ENCODE measurements around the gene PPP1R36.
"Not testable (repeated sequence)": the region's sequence is repeated elsewhere in the genome, so short reads cannot be mapped to it uniquely, and the experiment has no call there.

PPP1R36 gene

DNA sequence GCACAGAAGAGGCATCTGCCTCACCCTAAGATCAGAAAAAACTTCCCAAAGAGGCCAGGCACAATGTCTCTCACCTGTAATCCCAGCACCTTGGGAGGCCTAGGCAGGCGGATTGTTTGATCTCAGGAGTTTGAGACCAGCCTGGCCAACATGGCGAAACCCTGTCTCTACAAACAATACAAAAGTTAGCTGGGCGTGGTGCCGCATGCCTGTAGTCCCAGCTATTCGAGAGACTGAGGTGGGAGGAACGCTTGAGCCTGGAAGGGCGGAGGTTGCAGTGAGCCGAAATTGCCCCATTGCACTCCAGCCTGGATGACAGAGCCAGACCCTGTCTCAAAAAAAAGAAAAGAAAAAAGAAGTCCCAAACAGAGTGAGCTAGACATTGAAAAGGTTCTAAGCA is 40.7 kb upstream of the PPP1R36 start:
- Mint-ChIP-seq H3K9me3 (no peaks in the 10 kb centered on the region), H3K27me3 (no peaks in the 10 kb centered on the region), H3K4me1 (peaks cover 55% of the 10 kb centered on the region), H3K27ac (peak overlapping the region; percentile 100), H3K36me3 (peaks cover 1% of the 10 kb centered on the region), H3K4me3 (no peak overlapping the region)
- no peak for DNase-seq (ENCODE audit: low spot score in 2 of 2)
- no peak for ATAC-seq (ENCODE audit: low read depth)

DNA sequence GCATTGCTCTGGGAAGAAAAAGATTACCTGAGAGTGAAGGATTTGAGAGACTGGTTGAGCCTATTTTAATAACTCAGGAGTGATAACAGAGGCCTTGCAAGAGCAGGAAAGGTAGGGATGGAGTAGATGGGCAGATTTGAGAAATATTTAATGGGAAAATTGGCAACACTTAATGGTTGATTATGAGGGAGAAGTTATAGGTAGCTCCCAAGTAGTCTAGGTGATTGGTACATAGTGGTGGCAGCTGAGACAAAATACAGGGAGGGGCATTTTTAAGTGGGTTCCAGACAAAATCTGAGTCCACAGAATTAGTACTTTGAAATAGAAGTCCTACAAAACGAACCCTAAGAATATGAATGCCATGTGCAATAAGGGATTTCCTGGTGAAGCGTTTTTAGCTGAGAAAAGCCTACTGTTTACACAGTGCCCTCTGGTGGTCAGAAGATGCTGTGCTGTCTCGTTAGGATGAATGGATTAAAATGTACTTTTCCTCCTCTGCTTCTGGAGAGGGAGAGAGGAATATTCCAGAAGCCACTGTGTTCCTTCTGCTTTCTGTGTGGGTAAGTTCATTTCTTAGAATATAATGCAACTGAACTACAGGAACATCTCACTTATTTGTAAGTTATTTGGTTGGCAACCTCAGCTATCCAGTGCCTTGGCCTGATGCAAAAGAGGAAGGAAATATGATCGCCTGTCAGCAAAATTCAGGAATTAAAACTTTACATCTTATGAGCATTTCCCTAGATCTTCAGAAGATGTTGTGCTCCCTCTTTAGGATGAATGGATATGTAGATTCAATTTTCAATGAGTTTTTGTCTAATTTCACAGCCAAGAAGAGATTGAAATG is 38.7 kb upstream of the PPP1R36 start:
- DNase-seq (ENCODE audit: low spot score in 2 of 2) = peak; percentile 58 to 66
- H3K36me3 Mint-ChIP-seq = peaks cover 1% of the 10 kb centered on the region
- peak overlapping the region; percentile 100 for H3K27ac Mint-ChIP-seq
- no peaks in the 10 kb centered on the region for H3K27me3 Mint-ChIP-seq
- H3K4me3 Mint-ChIP-seq = peak overlapping the region; percentile 54
- H3K9me3 Mint-ChIP-seq = no peaks in the 10 kb centered on the region
- peaks cover 53% of the 10 kb centered on the region for H3K4me1 Mint-ChIP-seq
- ATAC-seq (ENCODE audit: low read depth) = peak; percentile 47

DNA sequence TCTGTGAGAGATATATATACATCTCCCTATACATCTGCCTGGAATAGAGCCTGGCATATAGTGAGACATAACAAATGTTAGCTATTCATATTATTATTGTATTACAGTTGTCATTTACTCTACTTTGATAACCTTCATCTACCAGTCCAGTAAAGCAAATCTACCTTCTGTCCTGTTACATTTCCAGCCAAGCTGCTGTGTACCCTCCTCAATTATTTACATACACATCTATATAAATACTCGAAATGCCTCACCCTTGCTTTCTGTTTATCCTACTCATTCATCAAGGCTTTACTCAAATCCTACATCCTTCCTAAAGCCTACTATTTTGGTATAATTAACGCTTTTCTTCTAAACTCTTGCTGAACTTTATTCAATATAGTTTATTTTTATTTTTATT is 36.5 kb upstream of the PPP1R36 start:
- no peaks in the 10 kb centered on the region for H3K27me3 Mint-ChIP-seq
- peaks cover 1% of the 10 kb centered on the region for H3K36me3 Mint-ChIP-seq
- no peak for ATAC-seq (ENCODE audit: low read depth)
- no peaks in the 10 kb centered on the region for H3K9me3 Mint-ChIP-seq
- H3K27ac Mint-ChIP-seq = peak overlapping the region; percentile 5
- H3K4me3 Mint-ChIP-seq = no peak overlapping the region
- H3K4me1 Mint-ChIP-seq = peaks cover 49% of the 10 kb centered on the region
- DNase-seq (ENCODE audit: low spot score in 2 of 2) = no peak

- Mint-ChIP-seq H3K4me1 (peaks cover 40% of the 10 kb centered on the region), H3K27ac (no peak overlapping the region), H3K9me3 (no peaks in the 10 kb centered on the region), H3K27me3 (no peaks in the 10 kb centered on the region), H3K4me3 (no peak overlapping the region), H3K36me3 (peaks cover 1% of the 10 kb centered on the region)
- ATAC-seq (ENCODE audit: low read depth) (no peak), DNase-seq (ENCODE audit: low spot score in 2 of 2) (no peak)
Observed at GRCh38 chr14:64515053-64515452, 34.7 kb upstream of the PPP1R36 start.

- Mint-ChIP-seq H3K27me3 (no peaks in the 10 kb centered on the region), H3K4me1 (peaks cover 26% of the 10 kb centered on the region), H3K27ac (peak overlapping the region; percentile 45), H3K4me3 (no peak overlapping the region), H3K9me3 (no peaks in the 10 kb centered on the region), H3K36me3 (peaks cover 1% of the 10 kb centered on the region)
- no peak for DNase-seq (ENCODE audit: low spot score in 2 of 2)
- no peak for ATAC-seq (ENCODE audit: low read depth)
Observed at GRCh38 chr14:64516969-64517368, 32.8 kb upstream of the PPP1R36 start.

- H3K27me3 Mint-ChIP-seq; H3K9me3 Mint-ChIP-seq; DNase-seq (ENCODE audit: low spot score in 2 of 2); H3K27ac Mint-ChIP-seq; ATAC-seq (ENCODE audit: low read depth); H3K4me3 Mint-ChIP-seq; H3K36me3 Mint-ChIP-seq: not testable (repeated sequence)
- peaks cover 26% of the 10 kb centered on the region for H3K4me1 Mint-ChIP-seq
Observed at GRCh38 chr14:64517667-64518066, 32.1 kb upstream of the PPP1R36 start.

DNA sequence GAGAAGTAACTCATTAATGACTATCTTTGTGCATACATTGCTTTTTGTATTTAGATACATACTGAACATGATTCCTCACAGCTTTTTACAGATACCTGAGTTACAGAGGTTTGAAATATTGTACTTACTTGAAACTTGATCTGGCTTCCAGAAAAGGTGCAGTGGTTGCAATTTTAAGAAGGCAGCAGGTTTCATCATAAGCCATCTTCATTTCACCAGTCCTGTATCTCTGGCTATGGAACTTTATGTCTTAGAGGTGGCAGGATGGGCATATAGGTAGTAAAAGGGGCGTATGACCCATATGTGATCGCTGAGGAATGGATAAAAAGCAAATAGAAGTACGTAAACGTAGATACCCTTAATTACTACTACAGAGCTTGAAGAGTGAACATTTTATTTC is 31.5 kb upstream of the PPP1R36 start:
- Mint-ChIP-seq H3K4me1 (peaks cover 26% of the 10 kb centered on the region), H3K9me3 (no peaks in the 10 kb centered on the region), H3K27me3 (no peaks in the 10 kb centered on the region), H3K36me3 (peaks cover 1% of the 10 kb centered on the region), H3K4me3 (no peak overlapping the region), H3K27ac (peak overlapping the region; percentile 35)
- ATAC-seq (ENCODE audit: low read depth) = no peak
- no peak for DNase-seq (ENCODE audit: low spot score in 2 of 2)

- DNase-seq (ENCODE audit: low spot score in 2 of 2) (no peak), ATAC-seq (ENCODE audit: low read depth) (no peak)
- Mint-ChIP-seq H3K27ac (no peak overlapping the region), H3K4me1 (peaks cover 15% of the 10 kb centered on the region), H3K9me3 (no peaks in the 10 kb centered on the region), H3K36me3 (peaks cover 2% of the 10 kb centered on the region), H3K4me3 (no peak overlapping the region), H3K27me3 (no peaks in the 10 kb centered on the region)
Observed at GRCh38 chr14:64520699-64521098, 29.1 kb upstream of the PPP1R36 start.

- Mint-ChIP-seq H3K27ac (no peak overlapping the region), H3K4me1 (peaks cover 7% of the 10 kb centered on the region), H3K36me3 (peaks cover 5% of the 10 kb centered on the region), H3K27me3 (no peaks in the 10 kb centered on the region), H3K9me3 (no peaks in the 10 kb centered on the region), H3K4me3 (no peak overlapping the region)
- ATAC-seq (ENCODE audit: low read depth) (no peak), DNase-seq (ENCODE audit: low spot score in 2 of 2) (no peak)
Observed at GRCh38 chr14:64522591-64523355, 27.0 kb upstream of the PPP1R36 start.

DNA sequence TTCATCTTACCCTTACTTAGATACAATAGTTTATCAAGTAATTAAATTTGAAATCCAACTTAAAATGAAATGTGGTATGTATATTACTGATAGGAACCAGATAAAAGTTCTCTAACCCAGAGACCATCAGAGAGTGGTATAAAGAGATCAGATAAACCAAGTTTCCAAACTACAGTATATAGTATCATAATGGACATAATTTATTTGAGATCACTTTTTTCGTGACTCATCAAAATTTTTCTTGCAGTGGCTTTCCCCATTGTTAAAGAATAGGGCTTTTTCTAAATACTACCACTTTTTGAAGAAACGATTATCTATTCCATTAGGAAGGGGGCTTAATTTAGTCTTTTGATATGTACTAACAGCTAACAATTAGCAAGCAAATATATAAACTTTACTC is 24.4 kb upstream of the PPP1R36 start:
- Mint-ChIP-seq H3K9me3 (no peaks in the 10 kb centered on the region), H3K27ac (no peak overlapping the region), H3K4me3 (no peak overlapping the region), H3K27me3 (no peaks in the 10 kb centered on the region), H3K36me3 (peaks cover 7% of the 10 kb centered on the region), H3K4me1 (peaks cover 2% of the 10 kb centered on the region)
- no peak for DNase-seq (ENCODE audit: low spot score in 2 of 2)
- no peak for ATAC-seq (ENCODE audit: low read depth)

- H3K4me3 Mint-ChIP-seq = no peak overlapping the region
- ATAC-seq (ENCODE audit: low read depth) (no peak), DNase-seq (ENCODE audit: low spot score in 2 of 2) (no peak)
- H3K4me1 Mint-ChIP-seq = peaks cover 2% of the 10 kb centered on the region
- H3K27me3 Mint-ChIP-seq = no peaks in the 10 kb centered on the region
- no peak overlapping the region for H3K27ac Mint-ChIP-seq
- H3K36me3 Mint-ChIP-seq = peaks cover 5% of the 10 kb centered on the region
- no peaks in the 10 kb centered on the region for H3K9me3 Mint-ChIP-seq
Observed at GRCh38 chr14:64531567-64531966, 18.2 kb upstream of the PPP1R36 start.

DNA sequence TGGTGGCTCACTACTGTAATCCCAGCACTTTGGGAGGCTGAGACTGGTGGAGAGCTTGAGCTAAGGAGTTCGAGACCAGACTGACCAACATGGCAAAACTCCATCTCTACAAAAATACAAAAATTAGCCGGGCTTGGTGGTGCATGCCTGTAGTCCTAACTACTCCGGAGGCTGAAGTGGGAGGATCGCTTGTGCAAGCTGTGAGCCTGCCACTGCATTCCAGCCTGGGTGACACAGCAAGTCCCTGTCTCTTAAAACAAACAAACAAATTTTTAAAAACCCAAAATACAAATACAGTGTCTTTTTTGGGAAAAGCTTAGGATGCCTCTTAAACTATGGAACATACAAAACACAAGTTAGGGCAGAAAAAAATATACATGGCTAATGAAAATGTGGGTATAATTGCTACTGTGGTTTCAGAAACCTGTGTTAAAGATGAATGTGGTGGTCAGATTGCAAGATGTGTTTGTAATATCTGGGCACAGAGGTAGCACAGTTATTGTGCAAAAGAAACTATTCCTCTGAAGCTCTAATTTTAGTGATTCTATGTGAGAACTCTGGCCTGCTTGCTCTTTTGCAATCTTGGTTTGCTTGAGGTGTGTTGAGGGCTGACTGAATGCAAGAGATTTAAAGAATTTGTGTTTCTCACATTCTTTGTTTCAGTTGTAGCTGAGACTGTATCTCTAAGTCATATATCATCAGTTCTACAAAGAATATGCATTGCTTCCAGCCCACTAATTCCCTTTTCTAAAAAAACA is 13.1 kb upstream of the PPP1R36 start:
- H3K4me1 Mint-ChIP-seq = peaks cover 10% of the 10 kb centered on the region
- peaks cover 1% of the 10 kb centered on the region for H3K9me3 Mint-ChIP-seq
- H3K4me3 Mint-ChIP-seq = no peak overlapping the region
- DNase-seq (ENCODE audit: low spot score in 2 of 2) (no peak), ATAC-seq (ENCODE audit: low read depth) (no peak)
- no peak overlapping the region for H3K27ac Mint-ChIP-seq
- H3K27me3 Mint-ChIP-seq = no peaks in the 10 kb centered on the region
- peaks cover 4% of the 10 kb centered on the region for H3K36me3 Mint-ChIP-seq

DNA sequence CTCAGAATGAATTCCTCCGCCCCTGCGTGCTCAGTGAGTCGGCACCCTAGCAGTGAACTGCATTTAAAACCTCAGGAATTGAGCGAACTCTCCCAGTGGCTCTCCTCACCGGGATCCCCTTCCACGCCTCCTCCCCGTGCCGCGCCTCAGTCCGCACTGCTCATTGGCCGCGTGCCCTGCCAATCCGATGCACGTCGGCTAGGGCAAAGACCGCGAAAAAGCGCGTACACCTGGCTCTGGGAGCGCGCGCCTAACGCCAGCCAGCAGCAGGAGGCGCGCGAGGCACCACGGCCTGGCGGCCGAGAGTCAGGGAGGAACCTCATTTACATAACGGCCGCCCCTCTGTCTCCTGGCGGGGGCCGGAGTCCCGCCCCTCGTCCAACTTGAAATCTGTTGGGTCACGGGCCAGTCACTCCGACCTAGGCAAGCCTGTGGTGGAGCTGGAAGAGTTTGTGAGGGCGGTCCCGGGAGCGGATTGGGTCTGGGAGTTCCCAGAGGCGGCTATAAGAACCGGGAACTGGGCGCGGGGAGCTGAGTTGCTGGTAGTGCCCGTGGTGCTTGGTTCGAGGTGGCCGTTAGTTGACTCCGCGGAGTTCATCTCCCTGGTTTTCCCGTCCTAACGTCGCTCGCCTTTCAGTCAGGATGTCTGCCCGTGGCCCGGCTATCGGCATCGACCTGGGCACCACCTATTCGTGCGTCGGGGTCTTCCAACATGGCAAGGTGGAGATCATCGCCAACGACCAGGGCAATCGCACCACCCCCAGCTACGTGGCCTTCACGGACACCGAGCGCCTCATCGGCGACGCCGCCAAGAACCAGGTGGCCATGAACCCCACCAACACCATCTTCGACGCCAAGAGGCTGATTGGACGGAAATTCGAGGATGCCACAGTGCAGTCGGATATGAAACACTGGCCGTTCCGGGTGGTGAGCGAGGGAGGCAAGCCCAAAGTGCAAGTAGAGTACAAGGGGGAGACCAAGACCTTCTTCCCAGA is 9.3 kb upstream of the PPP1R36 start, which contains the start of gene HSPA2:
Gene HSPA2 (plus strand): TSS at position 534 of the 995 bp plus-strand sequence. CDS start 109 bp downstream, at position 643.
- peak within 1 kb of the TSS; percentile 92 for H3K27ac Mint-ChIP-seq
- DNase-seq (ENCODE audit: low spot score in 2 of 2) = peak; percentile 91 to 92
- peaks cover 14% of the 10 kb centered on the region for H3K4me1 Mint-ChIP-seq
- ATAC-seq (ENCODE audit: low read depth) = peak; percentile 87
- H3K27me3 Mint-ChIP-seq = no peaks in the 10 kb centered on the region
- H3K9me3 Mint-ChIP-seq = peaks cover 1% of the 10 kb centered on the region
- peaks cover 4% of the 10 kb centered on the region for H3K36me3 Mint-ChIP-seq
- H3K4me3 Mint-ChIP-seq = peak within 1 kb of the TSS; percentile 97
